BJ (cell line): ENCODE measurements around the gene SLC24A4. TPM values are rescaled to one million over a fixed set of nuclear protein-coding genes. Genes with fewer than 3 reads are reported as not detected.
"Not testable (repeated sequence)": the region's sequence is repeated elsewhere in the genome, so short reads cannot be mapped to it uniquely, and the experiment has no call there.

Source experiments
- CTCF ChIA-PET: fragments of 350-600 bp; formaldehyde crosslinking; extraction: SDS; loops from one replicate; lab custom pipeline; 2021; ENCODE audit warnings: antibody characterized with exemption, inconsistent platforms; lab: Yijun Ruan, JAX
- POLR2A ChIA-PET: fragments of 300-600 bp; sonication (Branson Sonifier 250); formaldehyde crosslinking; extraction: SDS; loops from one replicate; lab custom pipeline; 2021; ENCODE audit warnings: antibody characterized with exemption; lab: Charles Lee
- DNase-seq: peaks from one replicate; pipeline ENCODE4 v3.0.0-alpha.2; 2011; ENCODE audit warnings: low read depth
- H3K27me3 ChIP-seq: 2 replicates; pipeline ENCODE4 v1.6.0; 2011; ENCODE audit warnings: low read length; ENCODE audit not compliant: control insufficient read depth, insufficient read depth
- H3K36me3 ChIP-seq: 2 replicates; pipeline ENCODE4 v1.5.1; 2011; ENCODE audit warnings: low read length; ENCODE audit not compliant: control insufficient read depth, insufficient read depth
- H3K4me3 ChIP-seq: 2 replicates; pipeline ENCODE4 v1.5.1; 2011; ENCODE audit warnings: low read depth, mild to moderate bottlenecking, control low read depth, low read length
- polyA plus RNA-seq: library from polyadenylated mRNA; depleted of rRNA; stranded (reverse); fragments of >200 nt; gene quantifications from 2 replicates; pipeline ENCODE4 v1.2.3, GENCODE V29; 2011
- TF ChIP-seq, protein P1 (sequence below): IDR thresholded peaks from 2 replicates; pipeline ENCODE4 v1.5.1; 2011; ENCODE audit warnings: low read depth, mild to moderate bottlenecking, control low read depth, inconsistent platforms, low read length, moderate library complexity; ENCODE audit not compliant: insufficient read depth

The SLC24A4 gene
- polyA plus RNA-seq, 1 experiment = not detected

GRCh38 chr14:92398888-92399636 is 76.1 kb downstream of the SLC24A4 start:
- 0 out of 2 replicates have a peak, but pooled peaks cover 2% of the 10 kb centered on the region for H3K27me3 ChIP-seq
- CTCF ChIA-PET = no interaction called here
- TF ChIP-seq, protein P1, sequence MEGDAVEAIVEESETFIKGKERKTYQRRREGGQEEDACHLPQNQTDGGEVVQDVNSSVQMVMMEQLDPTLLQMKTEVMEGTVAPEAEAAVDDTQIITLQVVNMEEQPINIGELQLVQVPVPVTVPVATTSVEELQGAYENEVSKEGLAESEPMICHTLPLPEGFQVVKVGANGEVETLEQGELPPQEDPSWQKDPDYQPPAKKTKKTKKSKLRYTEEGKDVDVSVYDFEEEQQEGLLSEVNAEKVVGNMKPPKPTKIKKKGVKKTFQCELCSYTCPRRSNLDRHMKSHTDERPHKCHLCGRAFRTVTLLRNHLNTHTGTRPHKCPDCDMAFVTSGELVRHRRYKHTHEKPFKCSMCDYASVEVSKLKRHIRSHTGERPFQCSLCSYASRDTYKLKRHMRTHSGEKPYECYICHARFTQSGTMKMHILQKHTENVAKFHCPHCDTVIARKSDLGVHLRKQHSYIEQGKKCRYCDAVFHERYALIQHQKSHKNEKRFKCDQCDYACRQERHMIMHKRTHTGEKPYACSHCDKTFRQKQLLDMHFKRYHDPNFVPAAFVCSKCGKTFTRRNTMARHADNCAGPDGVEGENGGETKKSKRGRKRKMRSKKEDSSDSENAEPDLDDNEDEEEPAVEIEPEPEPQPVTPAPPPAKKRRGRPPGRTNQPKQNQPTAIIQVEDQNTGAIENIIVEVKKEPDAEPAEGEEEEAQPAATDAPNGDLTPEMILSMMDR = no peak
- H3K36me3 ChIP-seq = no peaks in the 10 kb centered on the region
- DNase-seq = no peak
- no peak overlapping the region for H3K4me3 ChIP-seq
- POLR2A ChIA-PET = no interaction called here

- DNase-seq = no peak
- Histone ChIP-seq H3K36me3 (no peaks in the 10 kb centered on the region), H3K27me3 (peaks cover 2% of the 10 kb centered on the region; the same call in 1 of the 2 replicates), H3K4me3 (no peak overlapping the region)
- TF ChIP-seq, protein P1 = no peak
- POLR2A ChIA-PET = no interaction called here
- CTCF ChIA-PET = no interaction called here
Observed at GRCh38 chr14:92400579-92401444, 77.8 kb downstream of the SLC24A4 start.

DNA sequence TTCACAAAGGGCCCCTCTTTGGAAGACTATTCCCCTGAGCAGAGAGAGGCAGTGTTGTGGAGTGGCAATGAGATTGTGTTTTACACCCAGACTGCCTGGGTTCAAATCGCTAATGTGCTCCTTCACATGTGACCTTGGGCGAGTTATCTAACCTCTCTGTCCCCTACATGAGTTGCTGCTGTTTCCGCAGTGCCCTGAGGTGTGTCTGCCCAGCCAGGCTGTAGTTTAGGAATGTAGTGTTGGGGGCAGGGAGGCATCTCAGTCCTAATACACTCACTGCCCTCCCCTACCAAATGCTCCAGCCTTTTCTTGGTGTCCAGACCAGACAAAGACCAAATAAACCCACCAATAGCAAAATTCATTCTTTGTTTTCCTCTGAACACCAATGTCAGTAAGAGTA is 78.6 kb downstream of the SLC24A4 start:
- POLR2A ChIA-PET = no interaction called here
- Histone ChIP-seq H3K36me3 (no peaks in the 10 kb centered on the region), H3K4me3 (no peak overlapping the region), H3K27me3 (peaks cover 2% of the 10 kb centered on the region; the same call in 1 of the 2 replicates)
- CTCF ChIA-PET = interaction anchor here (0.6 kb wide), 1 partner anchor 285 kb away, joined by 3 read pairs; no protein-coding TSS in a partner anchor
- no peak for DNase-seq
- TF ChIP-seq, protein P1 = no peak

GRCh38 chr14:92402500-92402899 is 79.5 kb downstream of the SLC24A4 start:
- H3K4me3 ChIP-seq, POLR2A ChIA-PET, H3K27me3 ChIP-seq, H3K36me3 ChIP-seq, DNase-seq: not testable (repeated sequence)
- CTCF ChIA-PET = interaction anchor here (0.6 kb wide), 1 partner anchor 284 kb away, joined by 3 read pairs; no protein-coding TSS in a partner anchor

DNA sequence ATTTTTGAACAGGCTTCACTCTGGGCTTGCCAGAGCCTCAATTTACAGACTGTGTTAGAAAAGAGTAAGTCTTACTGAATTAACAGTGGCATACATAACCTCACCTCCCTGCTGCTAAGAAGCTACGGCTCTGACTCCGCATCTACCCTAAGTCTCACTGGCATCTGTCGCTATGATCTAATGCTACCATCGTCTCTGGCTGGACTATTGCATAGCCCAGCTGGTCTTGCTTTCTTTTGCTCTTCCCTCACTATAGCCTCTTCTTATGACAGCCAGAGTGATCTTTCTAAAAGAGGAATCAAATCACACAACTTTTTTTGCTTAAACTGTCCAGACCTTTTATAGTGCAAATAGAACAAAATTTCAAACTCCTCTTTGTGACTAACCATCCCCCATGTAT is 81.1 kb downstream of the SLC24A4 start:
- CTCF ChIA-PET = no interaction called here
- TF ChIP-seq, protein P1 = no peak
- POLR2A ChIA-PET = no interaction called here
- Histone ChIP-seq H3K27me3 (peaks cover 2% of the 10 kb centered on the region; the same call in 1 of the 2 replicates), H3K36me3 (no peaks in the 10 kb centered on the region), H3K4me3 (no peak overlapping the region)
- DNase-seq = no peak
